Activated B cell treated with CpG ODN at 0.5 μM for 24 hours (primary cell): ENCODE results near the gene KAT2B. TPM values are rescaled to one million over a fixed set of nuclear protein-coding genes. Genes with fewer than 3 reads are reported as not detected.

Experiments used
- ATAC-seq: fragments of 200-7000 bp; cut with Tn5 transposase; one replicate; pipeline ENCODE4 v1.10.0; 2021; ENCODE audit warnings: low read depth, mild to moderate bottlenecking, moderate library complexity
- CTCF ChIA-PET: fragments of 350-600 bp; sonication (Branson Sonifier 250); formaldehyde crosslinking; loops from one replicate; lab custom pipeline; 2021; ENCODE audit warnings: antibody characterized with exemption; lab: Charles Lee
- POLR2A ChIA-PET: fragments of 350-600 bp; sonication (Branson Sonifier 250); formaldehyde crosslinking; loops from one replicate; lab custom pipeline; 2021; ENCODE audit warnings: antibody characterized with exemption; lab: Charles Lee
- DNase-seq: peaks from one replicate; pipeline ENCODE4 v3.0.0; 2022
- H3K27ac Mint-ChIP-seq: one replicate; pipeline ENCODE4 v1.8.0; 2020; ENCODE audit warnings: mixed read lengths
- H3K27me3 Mint-ChIP-seq: one replicate; pipeline ENCODE4 v1.8.0; 2021; ENCODE audit warnings: mixed read lengths
- H3K36me3 Mint-ChIP-seq: one replicate; pipeline ENCODE4 v1.8.0; 2021; ENCODE audit warnings: low read depth, mixed read lengths
- H3K4me1 Mint-ChIP-seq: one replicate; pipeline ENCODE4 v1.8.0; 2021; ENCODE audit warnings: mixed read lengths
- H3K4me3 Mint-ChIP-seq: one replicate; pipeline ENCODE4 v1.8.0; 2020; ENCODE audit warnings: mild to moderate bottlenecking, mixed read lengths
- H3K9me3 Mint-ChIP-seq: one replicate; pipeline ENCODE4 v1.8.0; 2020; ENCODE audit warnings: mixed read lengths
- CTCF ChIP-seq: fragments of 200-600 bp; IDR thresholded peaks from one replicate; pipeline ENCODE4 v1.8.0; 2022; ENCODE audit warnings: antibody characterized with exemption, mild to moderate bottlenecking
- intact Hi-C: fragments of 100-400 bp; cut with micrococcal nuclease; formaldehyde crosslinking; loops from one replicate; pipeline ENCODE4 v1.15.1; 2024
- total RNA-seq: library from RNA; stranded (reverse); gene quantifications from 2 replicates; pipeline ENCODE4 v1.2.3, GENCODE V29; 2022

Gene KAT2B
- total RNA-seq, 1 donor from 2014 or later, result 35.9 TPM

GRCh38 chr3:20051123-20051806 is 11.0 kb downstream of the KAT2B start:
- H3K4me1 Mint-ChIP-seq, result peaks cover 61% of the 10 kb centered on the region
- ChIA-PET CTCF (no interaction called here), POLR2A (interaction anchor here (0.6 to 1.7 kb wide), 4 partner anchors 8 to 16 kb away, joined by 3 to 7 read pairs (median 4); partner anchors contain the start of gene KAT2B)
- H3K9me3 Mint-ChIP-seq, result no peaks in the 10 kb centered on the region
- H3K4me3 Mint-ChIP-seq, result no peak overlapping the region
- no peak for ATAC-seq
- peak overlapping the region; percentile 51 for H3K27ac Mint-ChIP-seq
- no peaks in the 10 kb centered on the region for H3K27me3 Mint-ChIP-seq
- TF ChIP-seq CTCF, result no peak
- intact Hi-C loops, result no loop called here
- no peak for DNase-seq
- no peaks in the 10 kb centered on the region for H3K36me3 Mint-ChIP-seq

GRCh38 chr3:20052851-20053250 is 12.6 kb downstream of the KAT2B start:
- Mint-ChIP-seq H3K4me1 (peaks cover 46% of the 10 kb centered on the region), H3K27me3 (no peaks in the 10 kb centered on the region), H3K4me3 (no peak overlapping the region), H3K36me3 (no peaks in the 10 kb centered on the region), H3K9me3 (no peaks in the 10 kb centered on the region), H3K27ac (peak overlapping the region; percentile 20)
- POLR2A ChIA-PET, result interaction anchor here (1.0 to 1.1 kb wide), 3 partner anchors 10 to 133 kb away, joined by 3 read pairs; partner anchors contain the start of gene SGO1
- no peak for ATAC-seq
- no peak for DNase-seq
- CTCF ChIA-PET, result interaction anchor here (1.3 kb wide), 1 partner anchor 11 kb away, joined by 3 read pairs; no protein-coding TSS in a partner anchor
- TF ChIP-seq CTCF, result no peak
- intact Hi-C loops, result no loop called here

GRCh38 chr3:20054549-20054987 is 14.3 kb downstream of the KAT2B start:
- Mint-ChIP-seq H3K27me3 (no peaks in the 10 kb centered on the region), H3K36me3 (peaks cover 2% of the 10 kb centered on the region), H3K4me1 (peaks cover 33% of the 10 kb centered on the region), H3K9me3 (no peaks in the 10 kb centered on the region), H3K4me3 (no peak overlapping the region), H3K27ac (no peak overlapping the region)
- intact Hi-C loops, result loop anchor here (1.0 to 2.0 kb wide), 5 partner anchors 15 to 132 kb away; partner anchors contain the start of genes RAB5A and SGO1
- CTCF ChIA-PET, result interaction anchor here (1.7 kb wide), 1 partner anchor 13 kb away, joined by 5 read pairs; no protein-coding TSS in a partner anchor
- ATAC-seq (peak; percentile 92), DNase-seq (peak; percentile 22)
- POLR2A ChIA-PET, result interaction anchor here (0.7 to 1.6 kb wide), 4 partner anchors 10 to 123 kb away, joined by 3 to 10 read pairs (median 4); partner anchors contain the start of gene KAT2B
- TF ChIP-seq CTCF, result no peak

- Mint-ChIP-seq H3K36me3 (peaks cover 2% of the 10 kb centered on the region), H3K27me3 (no peaks in the 10 kb centered on the region), H3K4me1 (peaks cover 33% of the 10 kb centered on the region), H3K27ac (no peak overlapping the region), H3K9me3 (no peaks in the 10 kb centered on the region), H3K4me3 (no peak overlapping the region)
- DNase-seq (no peak), ATAC-seq (peak; percentile 59)
- no peak for TF ChIP-seq CTCF
- intact Hi-C loops, result loop anchor here (2.0 kb wide), 1 partner anchor 26 kb away; no protein-coding TSS in a partner anchor
- ChIA-PET CTCF (interaction anchor here (1.7 kb wide), 1 partner anchor 14 kb away, joined by 5 read pairs; no protein-coding TSS in a partner anchor), POLR2A (interaction anchor here (1.0 to 1.6 kb wide), 3 partner anchors 14 to 124 kb away, joined by 3 to 10 read pairs (median 4); partner anchors contain the start of gene KAT2B)
Observed at GRCh38 chr3:20055020-20055775, 15.0 kb downstream of the KAT2B start.
